ENCODE results near the gene ALPK3.

ALPK3 gene

DNA sequence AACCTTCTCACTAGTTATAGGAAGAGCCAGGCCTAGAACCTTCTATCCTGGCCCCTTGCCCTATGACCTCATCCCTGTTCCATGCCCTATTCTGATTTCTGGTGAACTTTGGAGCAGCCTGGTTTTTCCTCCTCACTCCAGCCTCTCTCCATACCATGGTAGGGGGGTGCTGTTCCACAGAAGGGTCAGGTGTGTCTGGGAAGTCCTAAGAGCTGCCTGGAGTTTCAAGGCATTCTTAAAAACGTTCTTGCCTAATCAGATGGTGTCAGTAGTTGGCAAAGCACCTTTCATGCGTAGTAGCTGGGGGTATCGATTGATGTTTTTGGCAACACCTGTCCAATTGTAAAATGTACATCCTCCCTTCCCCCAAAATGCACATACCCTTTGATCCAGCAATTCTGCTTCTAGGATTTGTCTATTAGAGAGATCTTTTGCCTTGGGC lies 16.8 kb upstream of the ALPK3 start:
- Histone ChIP-seq H3K36me3 (ENCODE audit: control insufficient read depth, low read depth, low read length) (peaks cover 30% of the 10 kb centered on the region), H3K9me3 (ENCODE audit: control insufficient read depth, low read depth, low read length) (no peaks in the 10 kb centered on the region), H3K9ac (ENCODE audit: low read length) (no peak overlapping the region), H3K27me3 (ENCODE audit: control insufficient read depth, insufficient read depth, low read length) (no peaks in the 10 kb centered on the region), H3K27ac (ENCODE audit: low read length) (no peak overlapping the region), H3K4me1 (ENCODE audit: control insufficient read depth, low read depth, low read length) (no peaks in the 10 kb centered on the region), H3K4me3 (ENCODE audit: low read length) (no peak overlapping the region)

DNA sequence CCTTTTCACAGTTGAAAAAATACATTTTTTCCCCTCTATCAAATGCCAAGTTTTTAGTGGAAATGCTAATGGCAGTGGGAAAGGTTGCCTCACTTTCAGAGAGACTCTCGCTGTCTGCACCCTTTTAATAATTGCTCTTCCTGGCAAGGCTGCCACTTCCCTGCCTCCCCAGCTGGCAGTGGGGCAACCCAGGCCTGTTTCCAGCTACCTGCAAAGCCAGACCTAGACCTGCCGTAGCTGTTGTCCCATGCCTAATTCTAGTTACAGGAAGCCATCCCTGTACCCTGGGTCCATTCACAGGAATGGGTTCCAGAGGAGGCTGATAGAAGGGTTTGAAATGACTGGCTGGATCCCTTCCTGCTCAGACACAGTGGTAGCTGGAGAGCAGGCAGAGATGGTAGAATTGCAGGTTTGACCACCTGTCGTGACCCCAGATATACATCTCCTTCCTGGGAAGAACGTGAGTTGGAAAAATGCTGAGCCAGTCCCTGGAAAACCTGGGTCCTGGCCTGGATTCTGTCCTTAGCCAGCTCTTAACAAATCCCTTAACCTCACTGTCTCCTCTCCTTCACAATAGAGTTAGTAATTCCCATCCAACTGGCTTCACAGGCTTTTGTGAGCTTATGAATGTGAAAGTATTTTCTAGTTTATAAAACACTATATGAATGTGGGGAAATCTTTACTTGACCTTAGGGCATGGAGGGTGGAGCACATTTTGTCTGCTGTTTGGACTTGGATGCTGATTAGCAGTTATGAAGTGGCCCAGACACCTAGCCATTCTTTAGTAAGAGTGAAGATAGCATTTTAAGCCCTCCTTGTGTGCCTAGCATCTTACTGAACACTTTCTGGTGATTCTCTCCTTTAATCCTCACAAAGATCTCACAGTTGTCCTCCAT lies 12.9 kb upstream of the ALPK3 start:
- no peak overlapping the region for H3K4me3 ChIP-seq (ENCODE audit: low read length)
- H3K4me1 ChIP-seq (ENCODE audit: control insufficient read depth, low read depth, low read length) = no peaks in the 10 kb centered on the region
- no peaks in the 10 kb centered on the region for H3K27me3 ChIP-seq (ENCODE audit: control insufficient read depth, insufficient read depth, low read length)
- H3K9ac ChIP-seq (ENCODE audit: low read length) = no peak overlapping the region
- H3K36me3 ChIP-seq (ENCODE audit: control insufficient read depth, low read depth, low read length) = peaks cover 22% of the 10 kb centered on the region
- no peak overlapping the region for H3K27ac ChIP-seq (ENCODE audit: low read length)
- no peaks in the 10 kb centered on the region for H3K9me3 ChIP-seq (ENCODE audit: control insufficient read depth, low read depth, low read length)

DNA sequence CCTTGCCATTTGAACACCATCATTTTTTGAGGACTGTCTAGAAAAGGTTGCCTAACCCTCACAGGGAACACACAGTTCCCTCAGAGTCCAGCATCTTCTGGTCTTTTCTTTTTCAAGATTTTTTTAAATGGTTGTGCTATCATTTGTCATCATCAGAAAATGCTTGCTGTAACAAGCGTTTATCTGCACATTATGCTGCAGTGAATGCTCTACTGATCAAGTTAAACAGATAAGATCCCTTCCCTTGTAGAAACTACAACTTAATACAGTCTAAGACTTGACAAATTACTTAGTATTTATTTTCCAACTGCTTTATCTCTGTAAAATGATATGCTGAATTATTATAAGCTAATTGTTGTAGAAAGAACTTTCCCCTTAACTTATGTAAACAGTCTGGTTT lies 11.9 kb upstream of the ALPK3 start:
- H3K27ac ChIP-seq (ENCODE audit: low read length) = no peak overlapping the region
- no peaks in the 10 kb centered on the region for H3K9me3 ChIP-seq (ENCODE audit: control insufficient read depth, low read depth, low read length)
- H3K4me3 ChIP-seq (ENCODE audit: low read length) = no peak overlapping the region
- no peaks in the 10 kb centered on the region for H3K27me3 ChIP-seq (ENCODE audit: control insufficient read depth, insufficient read depth, low read length)
- H3K4me1 ChIP-seq (ENCODE audit: control insufficient read depth, low read depth, low read length) = no peaks in the 10 kb centered on the region
- H3K9ac ChIP-seq (ENCODE audit: low read length) = no peak overlapping the region
- H3K36me3 ChIP-seq (ENCODE audit: control insufficient read depth, low read depth, low read length) = peaks cover 12% of the 10 kb centered on the region

GRCh38 chr15:84807228-84807627 lies 9.9 kb upstream of the ALPK3 start:
- H3K27me3 ChIP-seq (ENCODE audit: control insufficient read depth, insufficient read depth, low read length) = no peaks in the 10 kb centered on the region
- H3K4me3 ChIP-seq (ENCODE audit: low read length) = no peak overlapping the region
- H3K4me1 ChIP-seq (ENCODE audit: control insufficient read depth, low read depth, low read length) = no peaks in the 10 kb centered on the region
- H3K9me3 ChIP-seq (ENCODE audit: control insufficient read depth, low read depth, low read length) = no peaks in the 10 kb centered on the region
- H3K27ac ChIP-seq (ENCODE audit: low read length) = no peak overlapping the region
- H3K36me3 ChIP-seq (ENCODE audit: control insufficient read depth, low read depth, low read length) = peaks cover 2% of the 10 kb centered on the region
- no peak overlapping the region for H3K9ac ChIP-seq (ENCODE audit: low read length)

GRCh38 chr15:84810073-84810840 lies 6.9 kb upstream of the ALPK3 start:
- Histone ChIP-seq H3K4me1 (ENCODE audit: control insufficient read depth, low read depth, low read length) (no peaks in the 10 kb centered on the region), H3K27me3 (ENCODE audit: control insufficient read depth, insufficient read depth, low read length) (no peaks in the 10 kb centered on the region), H3K27ac (ENCODE audit: low read length) (no peak overlapping the region), H3K4me3 (ENCODE audit: low read length) (no peak overlapping the region), H3K9ac (ENCODE audit: low read length) (no peak overlapping the region), H3K9me3 (ENCODE audit: control insufficient read depth, low read depth, low read length) (no peaks in the 10 kb centered on the region), H3K36me3 (ENCODE audit: control insufficient read depth, low read depth, low read length) (no peaks in the 10 kb centered on the region)

DNA sequence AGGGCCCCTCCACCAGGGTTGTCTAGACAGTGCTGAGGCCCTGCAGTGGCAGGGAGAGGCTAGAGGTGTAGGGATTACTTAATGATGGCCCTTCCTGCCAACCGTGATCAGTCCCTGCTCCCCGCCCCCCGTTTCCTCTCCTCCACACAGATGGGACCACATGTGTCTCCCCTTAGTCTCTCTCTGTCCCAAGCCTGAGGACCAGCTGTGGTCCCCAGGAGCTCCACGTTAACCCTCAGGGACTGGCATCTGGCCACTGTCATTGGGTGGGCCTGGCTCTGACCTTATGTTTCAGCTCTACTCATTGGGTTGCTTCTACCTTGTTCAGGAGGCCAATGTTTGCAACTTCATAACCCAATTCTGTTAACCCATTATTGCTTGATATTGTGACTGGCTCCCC lies 6.0 kb upstream of the ALPK3 start:
- Histone ChIP-seq H3K36me3 (ENCODE audit: control insufficient read depth, low read depth, low read length) (no peaks in the 10 kb centered on the region), H3K27me3 (ENCODE audit: control insufficient read depth, insufficient read depth, low read length) (no peaks in the 10 kb centered on the region), H3K9ac (ENCODE audit: low read length) (no peak overlapping the region)

GRCh38 chr15:84811828-84812227 lies 5.3 kb upstream of the ALPK3 start:
- H3K9ac ChIP-seq (ENCODE audit: low read length) = no peak overlapping the region
- no peaks in the 10 kb centered on the region for H3K4me1 ChIP-seq (ENCODE audit: control insufficient read depth, low read depth, low read length)
- no peaks in the 10 kb centered on the region for H3K9me3 ChIP-seq (ENCODE audit: control insufficient read depth, low read depth, low read length)
- H3K27ac ChIP-seq (ENCODE audit: low read length) = no peak overlapping the region
- no peak overlapping the region for H3K4me3 ChIP-seq (ENCODE audit: low read length)
- no peaks in the 10 kb centered on the region for H3K27me3 ChIP-seq (ENCODE audit: control insufficient read depth, insufficient read depth, low read length)
- H3K36me3 ChIP-seq (ENCODE audit: control insufficient read depth, low read depth, low read length) = no peaks in the 10 kb centered on the region

More for the DNA sequence above, 6.0 kb upstream of the ALPK3 start:
- Histone ChIP-seq H3K4me1 (ENCODE audit: control insufficient read depth, low read depth, low read length) (no peaks in the 10 kb centered on the region), H3K27ac (ENCODE audit: low read length) (no peak overlapping the region), H3K4me3 (ENCODE audit: low read length) (no peak overlapping the region), H3K9me3 (ENCODE audit: control insufficient read depth, low read depth, low read length) (no peaks in the 10 kb centered on the region)

GRCh38 chr15:84812842-84813241 lies 4.3 kb upstream of the ALPK3 start:
- Histone ChIP-seq H3K36me3 (ENCODE audit: control insufficient read depth, low read depth, low read length) (no peaks in the 10 kb centered on the region), H3K27me3 (ENCODE audit: control insufficient read depth, insufficient read depth, low read length) (no peaks in the 10 kb centered on the region), H3K4me1 (ENCODE audit: control insufficient read depth, low read depth, low read length) (peaks cover 4% of the 10 kb centered on the region), H3K27ac (ENCODE audit: low read length) (no peak overlapping the region), H3K9ac (ENCODE audit: low read length) (no peak overlapping the region), H3K4me3 (ENCODE audit: low read length) (no peak overlapping the region), H3K9me3 (ENCODE audit: control insufficient read depth, low read depth, low read length) (no peaks in the 10 kb centered on the region)

- Histone ChIP-seq H3K9me3 (ENCODE audit: control insufficient read depth, low read depth, low read length) (no peaks in the 10 kb centered on the region), H3K9ac (ENCODE audit: low read length) (no peak overlapping the region), H3K36me3 (ENCODE audit: control insufficient read depth, low read depth, low read length) (no peaks in the 10 kb centered on the region), H3K4me1 (ENCODE audit: control insufficient read depth, low read depth, low read length) (peaks cover 10% of the 10 kb centered on the region), H3K27me3 (ENCODE audit: control insufficient read depth, insufficient read depth, low read length) (no peaks in the 10 kb centered on the region), H3K27ac (ENCODE audit: low read length) (no peak overlapping the region), H3K4me3 (ENCODE audit: low read length) (no peak overlapping the region)
These were observed 3.7 kb upstream of the ALPK3 start for GRCh38 chr15:84813435-84813834.

DNA sequence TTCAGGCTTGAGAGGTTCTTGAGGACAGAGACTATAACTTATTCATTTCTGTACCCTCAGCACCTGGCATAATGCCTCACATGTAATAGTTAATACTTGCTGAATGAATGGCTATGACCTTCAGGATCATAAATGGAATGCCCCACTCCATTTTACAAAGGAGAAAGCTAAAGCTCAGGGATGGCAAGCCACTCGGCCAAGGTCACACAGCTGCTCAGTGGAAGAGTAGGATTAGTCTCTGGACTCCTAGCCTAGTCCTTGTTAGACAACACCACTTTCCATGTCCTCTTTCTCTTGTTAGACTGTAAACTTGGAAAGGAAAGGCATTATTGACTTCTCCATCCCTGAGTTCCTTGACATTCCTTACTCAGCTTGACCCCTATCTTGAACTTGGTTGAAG lies 3.2 kb upstream of the ALPK3 start:
- H3K9ac ChIP-seq (ENCODE audit: low read length) = no peak overlapping the region
- no peaks in the 10 kb centered on the region for H3K27me3 ChIP-seq (ENCODE audit: control insufficient read depth, insufficient read depth, low read length)
- no peaks in the 10 kb centered on the region for H3K9me3 ChIP-seq (ENCODE audit: control insufficient read depth, low read depth, low read length)
- H3K27ac ChIP-seq (ENCODE audit: low read length) = no peak overlapping the region
- peaks cover 15% of the 10 kb centered on the region for H3K4me1 ChIP-seq (ENCODE audit: control insufficient read depth, low read depth, low read length)
- no peak overlapping the region for H3K4me3 ChIP-seq (ENCODE audit: low read length)
- H3K36me3 ChIP-seq (ENCODE audit: control insufficient read depth, low read depth, low read length) = no peaks in the 10 kb centered on the region

DNA sequence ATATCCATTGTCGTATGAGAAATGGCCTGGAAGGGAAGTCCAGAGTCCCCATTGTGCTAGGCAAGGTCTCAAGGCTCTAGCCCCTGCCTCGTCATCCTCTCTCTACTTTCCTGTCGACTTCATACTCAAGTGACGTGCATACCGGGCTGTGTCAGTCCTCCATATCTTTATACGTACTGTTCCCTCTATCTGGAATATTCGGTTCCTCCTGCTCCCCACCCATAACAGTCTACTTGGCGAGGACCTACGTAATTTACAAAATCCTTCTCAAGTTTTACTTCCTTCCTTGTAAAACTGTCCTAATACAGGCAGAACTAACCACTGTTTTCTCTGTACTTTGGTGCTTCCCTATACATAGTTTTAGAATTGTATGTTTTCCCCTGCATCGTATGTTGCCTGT lies 2.2 kb upstream of the ALPK3 start:
- H3K9ac ChIP-seq (ENCODE audit: low read length) = no peak overlapping the region
- H3K4me1 ChIP-seq (ENCODE audit: control insufficient read depth, low read depth, low read length) = peaks cover 22% of the 10 kb centered on the region
- H3K27me3 ChIP-seq (ENCODE audit: control insufficient read depth, insufficient read depth, low read length) = no peaks in the 10 kb centered on the region
- H3K27ac ChIP-seq (ENCODE audit: low read length) = no peak overlapping the region
- H3K36me3 ChIP-seq (ENCODE audit: control insufficient read depth, low read depth, low read length) = no peaks in the 10 kb centered on the region
- no peaks in the 10 kb centered on the region for H3K9me3 ChIP-seq (ENCODE audit: control insufficient read depth, low read depth, low read length)
- H3K4me3 ChIP-seq (ENCODE audit: low read length) = no peak overlapping the region

All from iPS-18a (cell line).